GM12801 (cell line): ENCODE results near the gene RPH3AL.

Source experiments
- CTCF ChIP-seq: IDR thresholded peaks from one replicate; pipeline ENCODE4 v1.5.1; 2011; ENCODE audit warnings: control low read depth; ENCODE audit not compliant: insufficient read length; ENCODE audit errors: extremely low read depth

Gene RPH3AL

GRCh38 chr17:219696-220095, 132.9 kb downstream of the RPH3AL start:
- no peak for TF ChIP-seq CTCF

DNA sequence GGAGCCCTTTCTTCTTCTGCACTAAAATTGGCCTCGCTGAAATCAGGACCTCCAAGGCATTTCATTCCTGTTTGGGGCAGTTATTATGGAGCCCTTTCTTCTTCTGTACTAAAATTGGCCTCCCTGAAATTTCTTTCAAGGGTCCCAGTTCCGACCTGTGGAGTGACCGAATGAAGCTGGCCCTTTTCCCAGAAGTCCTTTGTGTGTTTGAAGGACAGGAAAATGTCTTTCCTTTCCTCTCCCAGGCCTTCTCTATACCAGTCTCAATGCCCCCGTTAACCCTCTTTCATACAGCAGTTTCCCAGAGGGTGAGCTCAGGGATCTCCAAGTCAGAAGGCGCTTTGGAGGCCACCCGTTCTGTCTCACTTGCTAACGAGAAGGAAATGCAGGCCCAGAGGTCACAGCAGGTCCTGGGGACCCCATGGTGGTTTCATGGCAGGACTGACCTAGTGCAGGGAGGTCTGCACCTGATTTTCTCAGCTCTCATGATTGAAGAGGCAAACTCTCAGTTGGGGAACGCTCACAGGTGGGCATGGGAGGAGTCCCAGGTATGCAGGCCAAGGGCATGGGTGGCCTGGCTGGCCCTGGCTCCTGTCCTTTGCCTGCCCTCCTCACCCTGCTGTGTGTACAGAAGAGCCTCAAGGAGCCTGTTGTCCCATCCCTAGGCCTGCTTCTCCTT, 134.0 kb downstream of the RPH3AL start:
- TF ChIP-seq CTCF = no peak

DNA sequence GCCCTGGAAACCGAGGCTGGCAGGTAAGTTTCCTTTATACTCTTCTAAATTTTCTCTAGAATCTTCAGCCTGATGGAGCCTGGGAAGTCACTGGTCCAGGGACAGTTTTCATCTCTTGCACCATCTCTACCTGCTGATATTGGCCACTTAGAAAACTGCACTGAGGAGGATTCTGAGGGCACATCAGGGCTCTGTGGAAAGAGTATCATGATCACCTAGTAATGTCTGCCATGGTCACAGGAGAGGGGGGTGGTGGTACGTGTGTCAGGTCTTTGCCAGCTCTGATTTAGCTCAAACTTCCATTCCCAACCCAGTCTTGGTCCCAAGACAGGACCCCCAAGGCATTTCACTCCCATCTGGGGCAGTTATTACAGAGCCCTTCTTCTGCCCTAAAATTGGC, 136.0 kb downstream of the RPH3AL start:
- TF ChIP-seq CTCF = no peak

GRCh38 chr17:214881-215331, 137.7 kb downstream of the RPH3AL start:
- TF ChIP-seq CTCF = no peak

DNA sequence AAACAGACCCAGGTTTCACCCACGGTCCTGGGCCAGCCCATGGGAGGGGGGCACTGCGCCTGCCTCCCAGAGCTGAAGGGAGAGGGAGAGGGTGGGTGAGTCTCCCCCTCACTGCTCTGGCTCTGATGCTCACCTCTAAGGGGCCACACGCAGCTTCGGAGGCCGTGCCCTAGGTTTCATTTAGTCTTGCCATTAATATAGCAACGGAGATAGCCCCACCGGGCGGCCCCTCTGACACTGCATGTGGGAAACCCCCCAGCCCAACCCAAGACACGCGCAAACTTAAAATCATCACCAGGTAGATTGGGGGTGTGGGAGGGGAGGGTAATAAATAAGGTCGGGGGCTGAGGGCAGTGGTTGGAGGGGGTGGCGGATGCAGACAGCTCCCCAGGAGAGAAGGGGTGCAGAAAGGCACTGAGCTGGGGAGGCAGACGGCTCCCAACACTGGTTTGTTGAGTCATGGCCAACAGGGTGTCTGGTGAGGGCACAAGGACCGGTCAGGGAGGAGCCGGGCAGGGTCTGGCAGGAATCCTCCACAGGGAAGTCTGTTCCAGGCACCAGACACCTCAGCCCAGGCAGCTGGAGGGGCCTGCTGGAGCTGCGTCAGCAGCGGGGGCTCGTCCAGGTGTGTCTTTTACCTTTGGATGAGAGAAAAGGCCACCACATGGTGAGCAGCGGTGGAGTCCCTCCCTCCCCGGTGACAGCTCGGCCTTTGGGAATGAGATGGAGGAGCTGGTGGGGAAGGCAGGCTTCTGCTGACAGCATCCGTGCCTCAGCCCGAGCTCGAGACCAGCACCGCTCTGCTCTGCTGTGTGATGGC, 139.1 kb downstream of the RPH3AL start:
- no peak for TF ChIP-seq CTCF

GRCh38 chr17:210402-210801, 142.2 kb downstream of the RPH3AL start:
- no peak for TF ChIP-seq CTCF

- TF ChIP-seq CTCF = no peak
These were observed 144.2 kb downstream of the RPH3AL start for GRCh38 chr17:208429-208828.
